Measurements from ENCODE around the gene DKK1.

DKK1 gene

DNA sequence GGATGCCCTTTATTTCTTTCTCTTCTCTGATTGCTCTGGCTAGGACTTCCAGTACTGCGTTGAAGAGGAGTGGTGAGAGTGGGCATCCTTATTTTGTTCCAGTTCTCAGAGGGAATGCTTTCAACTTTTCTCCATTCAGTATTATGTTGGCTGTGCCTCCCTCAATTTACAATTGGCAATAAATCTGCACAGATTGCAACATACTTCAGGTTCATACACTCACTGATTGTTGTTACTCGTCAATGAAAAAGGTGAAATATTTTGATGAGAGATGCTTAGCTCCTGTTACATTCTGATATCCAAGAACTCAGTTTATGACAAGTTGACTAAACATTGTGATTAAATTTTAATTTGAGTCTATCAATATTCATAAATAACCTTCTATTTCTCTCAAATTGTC is 37.9 kb upstream of the DKK1 start:
- TF ChIP-seq, protein P1, sequence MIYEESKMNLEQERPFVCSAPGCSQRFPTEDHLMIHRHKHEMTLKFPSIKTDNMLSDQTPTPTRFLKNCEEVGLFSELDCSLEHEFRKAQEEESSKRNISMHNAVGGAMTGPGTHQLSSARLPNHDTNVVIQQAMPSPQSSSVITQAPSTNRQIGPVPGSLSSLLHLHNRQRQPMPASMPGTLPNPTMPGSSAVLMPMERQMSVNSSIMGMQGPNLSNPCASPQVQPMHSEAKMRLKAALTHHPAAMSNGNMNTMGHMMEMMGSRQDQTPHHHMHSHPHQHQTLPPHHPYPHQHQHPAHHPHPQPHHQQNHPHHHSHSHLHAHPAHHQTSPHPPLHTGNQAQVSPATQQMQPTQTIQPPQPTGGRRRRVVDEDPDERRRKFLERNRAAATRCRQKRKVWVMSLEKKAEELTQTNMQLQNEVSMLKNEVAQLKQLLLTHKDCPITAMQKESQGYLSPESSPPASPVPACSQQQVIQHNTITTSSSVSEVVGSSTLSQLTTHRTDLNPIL (CRISPR knock-in tag; IDR thresholded peaks at IDR 0.05; ENCODE audit: low read depth) = no peak
- TF ChIP-seq, protein P2, sequence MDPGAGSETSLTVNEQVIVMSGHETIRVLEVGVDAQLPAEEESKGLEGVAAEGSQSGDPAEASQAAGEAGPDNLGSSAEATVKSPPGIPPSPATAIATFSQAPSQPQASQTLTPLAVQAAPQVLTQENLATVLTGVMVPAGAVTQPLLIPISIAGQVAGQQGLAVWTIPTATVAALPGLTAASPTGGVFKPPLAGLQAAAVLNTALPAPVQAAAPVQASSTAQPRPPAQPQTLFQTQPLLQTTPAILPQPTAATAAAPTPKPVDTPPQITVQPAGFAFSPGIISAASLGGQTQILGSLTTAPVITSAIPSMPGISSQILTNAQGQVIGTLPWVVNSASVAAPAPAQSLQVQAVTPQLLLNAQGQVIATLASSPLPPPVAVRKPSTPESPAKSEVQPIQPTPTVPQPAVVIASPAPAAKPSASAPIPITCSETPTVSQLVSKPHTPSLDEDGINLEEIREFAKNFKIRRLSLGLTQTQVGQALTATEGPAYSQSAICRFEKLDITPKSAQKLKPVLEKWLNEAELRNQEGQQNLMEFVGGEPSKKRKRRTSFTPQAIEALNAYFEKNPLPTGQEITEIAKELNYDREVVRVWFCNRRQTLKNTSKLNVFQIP (CRISPR knock-in tag; IDR thresholded peaks at IDR 0.05; ENCODE audit: borderline replicate concordance, low read depth) = no peak
- ATAC-seq = no peak

DNA sequence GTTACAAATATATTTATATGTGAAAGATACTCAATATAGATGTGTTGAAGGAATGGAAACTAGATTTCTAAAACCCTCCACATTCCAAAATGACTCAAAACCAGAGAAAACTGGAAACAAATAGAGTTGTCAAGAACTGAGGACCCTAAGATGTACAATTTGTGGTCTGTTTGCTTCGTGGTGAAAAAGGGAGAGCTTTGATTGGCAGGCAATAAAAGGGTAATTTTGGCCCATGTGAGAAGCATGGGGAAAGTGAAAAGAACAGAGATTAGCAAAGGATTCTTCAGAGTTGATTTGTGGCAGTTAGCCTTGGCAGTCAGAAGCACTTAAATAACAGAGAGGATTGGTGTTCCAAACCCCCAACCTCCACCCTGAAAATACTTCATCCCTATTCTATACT is 37.1 kb upstream of the DKK1 start:
- no peak for ATAC-seq
- TF ChIP-seq ZNF8 (CRISPR knock-in tag; IDR thresholded peaks at IDR 0.05) (no peak), OSR1 (CRISPR knock-in tag; IDR thresholded peaks at IDR 0.05) (no peak), TCF4 (CRISPR knock-in tag; IDR thresholded peaks at IDR 0.05; ENCODE audit: borderline replicate concordance) (no peak), TOX (CRISPR knock-in tag; IDR thresholded peaks at IDR 0.05; ENCODE audit: borderline replicate concordance) (no peak), RARB (CRISPR knock-in tag; IDR thresholded peaks at IDR 0.05) (no peak), ZFP30 (CRISPR knock-in tag; IDR thresholded peaks at IDR 0.05) (no peak), GLIS3 (CRISPR knock-in tag; IDR thresholded peaks at IDR 0.05) (no peak), ZC3H10 (CRISPR knock-in tag; IDR thresholded peaks at IDR 0.05) (no peak), ZFP3 (CRISPR knock-in tag; IDR thresholded peaks at IDR 0.05) (no peak), BACH2 (CRISPR knock-in tag; IDR thresholded peaks at IDR 0.05; ENCODE audit: borderline replicate concordance) (no peak), SNAI2 (CRISPR knock-in tag; IDR thresholded peaks at IDR 0.05) (no peak), PPARA (CRISPR knock-in tag; IDR thresholded peaks at IDR 0.05; ENCODE audit: borderline replicate concordance) (no peak), ZNF565 (CRISPR knock-in tag; conservative IDR thresholded peaks at IDR 0.05; ENCODE audit: low read depth) (no peak), ISL1 (CRISPR knock-in tag; IDR thresholded peaks at IDR 0.05) (no peak), ZNF70 (CRISPR knock-in tag; IDR thresholded peaks at IDR 0.05) (no peak)
- TF ChIP-seq, protein P3, sequence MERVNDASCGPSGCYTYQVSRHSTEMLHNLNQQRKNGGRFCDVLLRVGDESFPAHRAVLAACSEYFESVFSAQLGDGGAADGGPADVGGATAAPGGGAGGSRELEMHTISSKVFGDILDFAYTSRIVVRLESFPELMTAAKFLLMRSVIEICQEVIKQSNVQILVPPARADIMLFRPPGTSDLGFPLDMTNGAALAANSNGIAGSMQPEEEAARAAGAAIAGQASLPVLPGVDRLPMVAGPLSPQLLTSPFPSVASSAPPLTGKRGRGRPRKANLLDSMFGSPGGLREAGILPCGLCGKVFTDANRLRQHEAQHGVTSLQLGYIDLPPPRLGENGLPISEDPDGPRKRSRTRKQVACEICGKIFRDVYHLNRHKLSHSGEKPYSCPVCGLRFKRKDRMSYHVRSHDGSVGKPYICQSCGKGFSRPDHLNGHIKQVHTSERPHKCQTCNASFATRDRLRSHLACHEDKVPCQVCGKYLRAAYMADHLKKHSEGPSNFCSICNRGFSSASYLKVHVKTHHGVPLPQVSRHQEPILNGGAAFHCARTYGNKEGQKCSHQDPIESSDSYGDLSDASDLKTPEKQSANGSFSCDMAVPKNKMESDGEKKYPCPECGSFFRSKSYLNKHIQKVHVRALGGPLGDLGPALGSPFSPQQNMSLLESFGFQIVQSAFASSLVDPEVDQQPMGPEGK (CRISPR knock-in tag; IDR thresholded peaks at IDR 0.05; ENCODE audit: borderline replicate concordance) = no peak
- TF ChIP-seq, protein P4, sequence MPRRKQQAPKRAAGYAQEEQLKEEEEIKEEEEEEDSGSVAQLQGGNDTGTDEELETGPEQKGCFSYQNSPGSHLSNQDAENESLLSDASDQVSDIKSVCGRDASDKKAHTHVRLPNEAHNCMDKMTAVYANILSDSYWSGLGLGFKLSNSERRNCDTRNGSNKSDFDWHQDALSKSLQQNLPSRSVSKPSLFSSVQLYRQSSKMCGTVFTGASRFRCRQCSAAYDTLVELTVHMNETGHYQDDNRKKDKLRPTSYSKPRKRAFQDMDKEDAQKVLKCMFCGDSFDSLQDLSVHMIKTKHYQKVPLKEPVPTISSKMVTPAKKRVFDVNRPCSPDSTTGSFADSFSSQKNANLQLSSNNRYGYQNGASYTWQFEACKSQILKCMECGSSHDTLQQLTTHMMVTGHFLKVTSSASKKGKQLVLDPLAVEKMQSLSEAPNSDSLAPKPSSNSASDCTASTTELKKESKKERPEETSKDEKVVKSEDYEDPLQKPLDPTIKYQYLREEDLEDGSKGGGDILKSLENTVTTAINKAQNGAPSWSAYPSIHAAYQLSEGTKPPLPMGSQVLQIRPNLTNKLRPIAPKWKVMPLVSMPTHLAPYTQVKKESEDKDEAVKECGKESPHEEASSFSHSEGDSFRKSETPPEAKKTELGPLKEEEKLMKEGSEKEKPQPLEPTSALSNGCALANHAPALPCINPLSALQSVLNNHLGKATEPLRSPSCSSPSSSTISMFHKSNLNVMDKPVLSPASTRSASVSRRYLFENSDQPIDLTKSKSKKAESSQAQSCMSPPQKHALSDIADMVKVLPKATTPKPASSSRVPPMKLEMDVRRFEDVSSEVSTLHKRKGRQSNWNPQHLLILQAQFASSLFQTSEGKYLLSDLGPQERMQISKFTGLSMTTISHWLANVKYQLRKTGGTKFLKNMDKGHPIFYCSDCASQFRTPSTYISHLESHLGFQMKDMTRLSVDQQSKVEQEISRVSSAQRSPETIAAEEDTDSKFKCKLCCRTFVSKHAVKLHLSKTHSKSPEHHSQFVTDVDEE (CRISPR knock-in tag; IDR thresholded peaks at IDR 0.05) = no peak

DNA sequence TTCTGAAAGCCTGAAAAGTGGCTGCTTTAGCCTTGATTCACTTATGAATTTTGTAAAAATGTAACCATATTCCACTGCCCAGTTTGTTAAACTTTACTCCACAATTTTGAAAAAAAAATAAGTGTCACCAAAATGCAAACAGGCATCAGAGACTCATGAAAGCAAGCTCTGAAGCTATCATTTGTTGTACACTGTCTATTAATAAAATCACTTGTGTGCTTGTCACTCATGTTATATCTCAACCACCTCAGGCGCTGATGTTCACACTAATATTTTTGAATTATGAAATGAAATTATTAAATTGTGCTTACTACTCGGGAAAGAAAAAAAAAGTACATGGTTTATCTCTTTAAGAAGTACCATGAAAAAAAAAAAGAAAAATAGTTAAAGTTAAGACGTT is 34.5 kb upstream of the DKK1 start:
- no peak for ATAC-seq
- TF ChIP-seq, protein P5, sequence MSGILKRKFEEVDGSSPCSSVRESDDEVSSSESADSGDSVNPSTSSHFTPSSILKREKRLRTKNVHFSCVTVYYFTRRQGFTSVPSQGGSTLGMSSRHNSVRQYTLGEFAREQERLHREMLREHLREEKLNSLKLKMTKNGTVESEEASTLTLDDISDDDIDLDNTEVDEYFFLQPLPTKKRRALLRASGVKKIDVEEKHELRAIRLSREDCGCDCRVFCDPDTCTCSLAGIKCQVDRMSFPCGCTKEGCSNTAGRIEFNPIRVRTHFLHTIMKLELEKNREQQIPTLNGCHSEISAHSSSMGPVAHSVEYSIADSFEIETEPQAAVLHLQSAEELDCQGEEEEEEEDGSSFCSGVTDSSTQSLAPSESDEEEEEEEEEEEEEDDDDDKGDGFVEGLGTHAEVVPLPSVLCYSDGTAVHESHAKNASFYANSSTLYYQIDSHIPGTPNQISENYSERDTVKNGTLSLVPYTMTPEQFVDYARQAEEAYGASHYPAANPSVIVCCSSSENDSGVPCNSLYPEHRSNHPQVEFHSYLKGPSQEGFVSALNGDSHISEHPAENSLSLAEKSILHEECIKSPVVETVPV (CRISPR knock-in tag; IDR thresholded peaks at IDR 0.05) = no peak
- TF ChIP-seq GLIS3 (CRISPR knock-in tag; IDR thresholded peaks at IDR 0.05) = no peak
- no peak for TF ChIP-seq CSDC2 (CRISPR knock-in tag; IDR thresholded peaks at IDR 0.05)
- TF ChIP-seq ZNF565 (CRISPR knock-in tag; conservative IDR thresholded peaks at IDR 0.05; ENCODE audit: low read depth) = no peak
- no peak for TF ChIP-seq TCF4 (CRISPR knock-in tag; IDR thresholded peaks at IDR 0.05; ENCODE audit: borderline replicate concordance)
- TF ChIP-seq ZFP30 (CRISPR knock-in tag; IDR thresholded peaks at IDR 0.05) = no peak
- TF ChIP-seq ARNTL (CRISPR knock-in tag; IDR thresholded peaks at IDR 0.05; ENCODE audit: borderline replicate concordance, low read depth) = no peak
- no peak for TF ChIP-seq SNAI2 (CRISPR knock-in tag; IDR thresholded peaks at IDR 0.05)
- no peak for TF ChIP-seq ZNF8 (CRISPR knock-in tag; IDR thresholded peaks at IDR 0.05)
- TF ChIP-seq, protein P4 (CRISPR knock-in tag; IDR thresholded peaks at IDR 0.05) = no peak
- TF ChIP-seq PPARA (CRISPR knock-in tag; IDR thresholded peaks at IDR 0.05; ENCODE audit: borderline replicate concordance) = no peak
- TF ChIP-seq RARB (CRISPR knock-in tag; IDR thresholded peaks at IDR 0.05) = no peak
- no peak for TF ChIP-seq ISL1 (CRISPR knock-in tag; IDR thresholded peaks at IDR 0.05)
- no peak for TF ChIP-seq OSR1 (CRISPR knock-in tag; IDR thresholded peaks at IDR 0.05)
- TF ChIP-seq, protein P3 (CRISPR knock-in tag; IDR thresholded peaks at IDR 0.05; ENCODE audit: borderline replicate concordance) = no peak

Data from SK-N-SH treated with all-trans-retinoic acid at 6 μM for 48 hours (cell line).